ENCODE results near the gene HCFC1R1. TPM values are rescaled to one million over a fixed set of nuclear protein-coding genes. Genes with fewer than 3 reads are reported as not detected.

HCFC1R1 gene
- total and polyA plus RNA-seq, 2 of the 8 experiments (the other 6 are each of a cell fraction or from before 2014, with no cell fraction given) = 72.7 to 138 TPM

GRCh38 chr16:3036726-3037315 is 13.1 kb upstream of the HCFC1R1 start, which contains the start of gene BICDL2:
Gene BICDL2, minus strand, starts transcription at chr16:3036944. Its CDS starts 1,448 bp downstream, at chr16:3035496.
- H3K14ac ChIP-seq (ENCODE audit: insufficient read length) = no peak within 1 kb of the TSS
- peak within 1 kb of the TSS; percentile 22; the same call in 1 of the 2 replicates for H2BK15ac ChIP-seq (ENCODE audit: low read length)
- 8% methylated on average over 34 of the region's 44 CpGs; no CpG with 5 or more reads in 1 of the 2 experiments for WGBS, 2 experiments (ENCODE audit: extremely low coverage in 1 of 2, insufficient coverage in 1 of 2, insufficient read length in 1 of 2, insufficient replicate concordance in 2 of 2, low coverage in 1 of 2, low lambda C conversion rate in 2 of 2, missing lambda C conversion rate in 1 of 2)
- H4K20me1 ChIP-seq (replicated peaks in 1 of 2; ENCODE audit: control insufficient read depth in 1 of 2, insufficient read depth in 2 of 2, low read length in 2 of 2) = peaks cover 5 to 16% of the 10 kb centered on the region in 2 experiments
- no peak for FAIRE-seq
- H4K5ac ChIP-seq (ENCODE audit: insufficient read length, low read depth, low read length) = no peak within 1 kb of the TSS
- peaks cover 3 to 19% (median 12%) of the 10 kb centered on the region in 4 experiments for H3K4me1 ChIP-seq (replicated peaks in 1 of 4; ENCODE audit: control insufficient read depth in 3 of 4, insufficient read depth in 4 of 4, low read length in 3 of 4)
- H3K4ac ChIP-seq (replicated peaks; ENCODE audit: insufficient read length, low read depth, low read length) = no peak within 1 kb of the TSS
- no peak within 1 kb of the TSS for H3K27ac ChIP-seq (ENCODE audit: low read depth, low read length)
- no peaks in the 10 kb centered on the region for H3K79me2 ChIP-seq (ENCODE audit: control insufficient read depth in 1 of 2, insufficient read depth in 2 of 2, low read length in 2 of 2)
- H3K56ac ChIP-seq (replicated peaks; ENCODE audit: insufficient read length, low read depth, low read length) = no peak within 1 kb of the TSS
- H2AFZ ChIP-seq (ENCODE audit: low read length) = no peak within 1 kb of the TSS
- H3K79me1 ChIP-seq (ENCODE audit: low read depth, low read length) = 0 out of 2 replicates have a peak, but pooled peaks cover 2% of the 10 kb centered on the region
- peak within 1 kb of the TSS; percentile 48 to 80 (median 62) for H3K4me3 ChIP-seq (ENCODE audit: extremely low read depth in 1 of 4, insufficient read depth in 2 of 4, low read depth in 3 of 4, low read length in 4 of 4)
- H2BK12ac ChIP-seq (ENCODE audit: low read depth, low read length) = peak within 1 kb of the TSS; percentile 60; the same call in 1 of the 2 replicates
- peak within 1 kb of the TSS; percentile 90; the same call in 1 of the 2 replicates for H2BK20ac ChIP-seq (ENCODE audit: low read length)
- H2AK5ac ChIP-seq (ENCODE audit: low read depth, low read length) = peak within 1 kb of the TSS; percentile 93; the same call in 1 of the 2 replicates
- H3K18ac ChIP-seq (ENCODE audit: extremely low read depth, low read length) = peak within 1 kb of the TSS; percentile 71
- no peaks in the 10 kb centered on the region for H3K36me3 ChIP-seq (ENCODE audit: control insufficient read depth in 2 of 4, insufficient read depth in 4 of 4, low read length in 3 of 4)
- H3K23me2 ChIP-seq (ENCODE audit: low read depth, low read length) = peaks cover 3% of the 10 kb centered on the region; the same call in 1 of the 2 replicates
- peak within 1 kb of the TSS; percentile 78 to 85 for H3K4me2 ChIP-seq (ENCODE audit: insufficient read depth in 1 of 2, low read depth in 2 of 2, low read length in 2 of 2)
- TF ChIP-seq PHF8 (conservative IDR thresholded peaks at IDR 0.05; ENCODE audit: low read depth, low read length) (0 out of 2 replicates have a peak, but pooled peaks have one; percentile 27), SP2 (IDR thresholded peaks at IDR 0.05; ENCODE audit: low read length) (no peak), ATF2 (IDR thresholded peaks at IDR 0.05; ENCODE audit: low read length) (0 out of 2 replicates have a peak, but pooled peaks have one; percentile 19), TAF7 (optimal IDR thresholded peaks at IDR 0.05; ENCODE audit: borderline replicate concordance, low read depth, low read length) (no peak)
- DNase-seq (ENCODE audit: low read depth in 1 of 2, low spot score in 2 of 2) = peak in 1 of 2 experiments; percentile 90
- no peak within 1 kb of the TSS for H3K23ac ChIP-seq (ENCODE audit: insufficient read length)
- peak within 1 kb of the TSS in 1 of 4 experiments; percentile 3; a peak in 2 of 7 replicates for H3K9ac ChIP-seq (replicated peaks in 1 of 4; ENCODE audit: extremely low read depth in 1 of 4, low read depth in 3 of 4, low read length in 3 of 4)
- H4K8ac ChIP-seq (ENCODE audit: extremely low read depth, insufficient read depth, low read length) = peak within 1 kb of the TSS; percentile 42; the same call in 1 of the 2 replicates
- H2BK120ac ChIP-seq (replicated peaks; ENCODE audit: low read depth, low read length) = no peak within 1 kb of the TSS
- no peaks in the 10 kb centered on the region for H3K9me3 ChIP-seq (ENCODE audit: insufficient read depth in 2 of 2, low read depth in 1 of 2, low read length in 1 of 2)
- H2BK5ac ChIP-seq (ENCODE audit: low read depth, low read length) = no peak within 1 kb of the TSS; the same call in 1 of the 2 replicates
- H4K91ac ChIP-seq (replicated peaks; ENCODE audit: insufficient read length, low read length) = no peak within 1 kb of the TSS
- H3K27me3 ChIP-seq (replicated peaks in 1 of 4; ENCODE audit: control insufficient read depth in 3 of 4, extremely low read depth in 1 of 4, insufficient read depth in 3 of 4, low read length in 3 of 4) = peaks cover 0 to 11% (median 3%) of the 10 kb centered on the region in 4 experiments; a peak in 1 of 7 replicates
- POLR2A ChIA-PET (ENCODE audit: partially characterized antibody) = interaction anchor here (1.9 to 34.8 kb wide), 6 partner anchors 9 to 66 kb away, joined by 5 to 1808 read pairs (median 56); partner anchors contain the start of genes CLDN6, CLDN9, HCFC1R1 and KREMEN2
- CTCF ChIA-PET (ENCODE audit: partially characterized antibody) = interaction anchor here (1.0 to 23.8 kb wide), 6 partner anchors 8 to 32 kb away, joined by 3 to 639 read pairs (median 56); partner anchors contain the start of genes CLDN6, CLDN9, HCFC1R1 and THOC6

All from H1 (cell line).